SJCRH30 (cell line): ENCODE data around the gene PTP4A1. TPM values are rescaled to one million over a fixed set of nuclear protein-coding genes. Genes with fewer than 3 reads are reported as not detected.
A peak's percentile ranks its signal among the peaks of the same experiment; 100 is the strongest.

Experiments
- DNase-seq, 2 experiments: peaks; one replicate each; pipeline ENCODE4 v3.0.0-alpha.2; 2015 to 2020
- H3K27ac ChIP-seq: fragments of 250-450 bp; sonication (Bioruptor Pico); 2 replicates; pipeline ENCODE4 v1.5.1; 2020; ENCODE audit warnings: mild to moderate bottlenecking, moderate library complexity
- H3K27me3 ChIP-seq: fragments of 250-450 bp; sonication (Bioruptor Pico); 2 replicates; pipeline ENCODE4 v1.5.1; 2020; ENCODE audit warnings: mild to moderate bottlenecking, moderate library complexity
- H3K36me3 ChIP-seq: fragments of 250-450 bp; sonication (Bioruptor Pico); 2 replicates; pipeline ENCODE4 v1.5.1; 2020; ENCODE audit warnings: mild to moderate bottlenecking, moderate library complexity
- H3K4me1 ChIP-seq: fragments of 250-450 bp; sonication (Bioruptor Pico); 2 replicates; pipeline ENCODE4 v1.5.1; 2020; ENCODE audit warnings: mild to moderate bottlenecking, moderate library complexity
- H3K4me3 ChIP-seq: fragments of 250-450 bp; sonication (Bioruptor Pico); 2 replicates; pipeline ENCODE4 v1.5.1; 2020; ENCODE audit warnings: mild to moderate bottlenecking, moderate library complexity
- H3K9me3 ChIP-seq: fragments of 250-450 bp; sonication (Bioruptor Pico); replicated peaks from 2 replicates; pipeline ENCODE4 v1.5.1; 2020; ENCODE audit warnings: mild to moderate bottlenecking, moderate library complexity
- total RNA-seq: library from RNA; depleted of rRNA; stranded (reverse); fragments of >200 nt; shearing (Covaris generic); gene quantifications from 2 replicates; pipeline ENCODE4 v1.2.3, GENCODE V29; 2014

Gene PTP4A1
- total RNA-seq, 1 experiment from 2014 or later, result 28.4 TPM

- Histone ChIP-seq H3K4me3 (no peak overlapping the region), H3K9me3 (no peaks in the 10 kb centered on the region), H3K4me1 (no peaks in the 10 kb centered on the region; the same call in 1 of the 2 replicates), H3K27ac (no peak overlapping the region), H3K27me3 (no peaks in the 10 kb centered on the region), H3K36me3 (no peaks in the 10 kb centered on the region)
- no peak for DNase-seq
Observed at GRCh38 chr6:63543001-63543400, 29.3 kb upstream of the PTP4A1 start.

DNA sequence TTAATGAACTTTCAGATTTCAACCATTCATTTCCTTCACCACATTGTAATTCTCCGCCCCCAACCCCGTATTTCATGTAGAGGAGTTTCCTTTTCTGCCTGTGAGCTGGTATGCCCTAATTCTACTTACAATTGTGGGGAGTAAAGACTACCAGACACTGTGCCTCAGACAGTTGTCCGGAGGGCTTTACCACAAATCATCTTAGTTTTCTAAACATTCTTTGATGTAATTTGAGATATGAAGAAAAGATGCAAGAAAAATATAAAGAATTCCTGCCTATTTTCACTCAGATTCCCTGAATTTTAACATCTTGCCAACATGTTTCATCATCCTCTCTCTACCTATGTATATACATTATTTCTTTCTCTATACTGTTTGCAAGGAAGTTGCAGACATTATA, 28.3 kb upstream of the PTP4A1 start:
- no peak for DNase-seq
- Histone ChIP-seq H3K9me3 (no peaks in the 10 kb centered on the region), H3K4me3 (no peak overlapping the region), H3K36me3 (no peaks in the 10 kb centered on the region), H3K27me3 (no peaks in the 10 kb centered on the region), H3K27ac (no peak overlapping the region), H3K4me1 (no peaks in the 10 kb centered on the region; the same call in 1 of the 2 replicates)

GRCh38 chr6:63546236-63546635, 26.0 kb upstream of the PTP4A1 start:
- H3K27ac ChIP-seq, result no peak overlapping the region
- no peaks in the 10 kb centered on the region for H3K36me3 ChIP-seq
- no peak overlapping the region for H3K4me3 ChIP-seq
- no peak for DNase-seq
- peaks cover 4% of the 10 kb centered on the region; the same call in 1 of the 2 replicates for H3K4me1 ChIP-seq
- H3K27me3 ChIP-seq, result no peaks in the 10 kb centered on the region
- no peaks in the 10 kb centered on the region for H3K9me3 ChIP-seq

DNA sequence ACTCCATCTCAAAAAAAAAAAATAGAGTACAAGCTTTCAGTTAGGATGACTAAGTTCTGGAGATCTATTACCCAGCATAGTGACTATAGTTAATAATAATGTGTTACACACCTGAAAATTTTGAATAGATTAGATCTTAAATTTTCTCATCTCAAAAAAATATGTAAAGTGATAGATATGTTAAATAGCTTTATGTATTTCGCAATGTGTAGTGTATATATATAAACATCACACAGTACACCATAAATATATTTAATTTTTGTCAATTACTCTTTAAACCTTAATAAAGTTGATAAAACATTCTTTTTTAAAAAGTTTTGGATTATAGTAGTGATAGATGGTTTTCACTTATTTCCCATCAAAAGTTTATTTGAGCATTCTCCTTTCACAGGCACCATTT, 25.6 kb upstream of the PTP4A1 start:
- H3K9me3 ChIP-seq, result no peaks in the 10 kb centered on the region; the same call in 1 of the 2 replicates
- H3K4me1 ChIP-seq, result peaks cover 4% of the 10 kb centered on the region; the same call in 1 of the 2 replicates
- H3K4me3 ChIP-seq, result no peak overlapping the region
- H3K27ac ChIP-seq, result no peak overlapping the region
- no peaks in the 10 kb centered on the region for H3K27me3 ChIP-seq
- H3K36me3 ChIP-seq, result no peaks in the 10 kb centered on the region
- DNase-seq, result no peak

DNA sequence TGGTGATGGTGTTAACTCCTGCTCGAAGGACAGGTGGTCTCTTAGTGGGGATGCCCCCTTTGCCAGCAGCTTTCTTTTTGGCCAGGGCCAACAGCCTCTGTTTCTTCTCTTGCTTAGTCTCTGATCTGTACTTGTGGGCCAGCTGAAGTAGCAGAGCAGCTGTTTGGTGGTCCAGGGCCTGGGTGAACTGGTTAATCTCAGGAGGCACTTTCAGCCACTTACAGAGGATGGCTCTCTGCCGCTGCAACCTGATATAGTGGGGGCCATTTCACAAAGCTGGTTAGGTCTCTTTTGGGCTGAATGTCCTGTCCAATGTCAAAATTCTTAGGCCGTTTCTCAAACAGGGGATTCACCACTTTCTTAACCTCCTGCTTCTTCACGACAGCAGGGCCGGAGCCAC, 23.2 kb upstream of the PTP4A1 start:
- Histone ChIP-seq H3K36me3 (no peaks in the 10 kb centered on the region), H3K9me3 (no peaks in the 10 kb centered on the region; the same call in 1 of the 2 replicates), H3K4me3 (no peak overlapping the region), H3K27me3 (no peaks in the 10 kb centered on the region), H3K27ac (no peak overlapping the region), H3K4me1 (peaks cover 8% of the 10 kb centered on the region; the same call in 1 of the 2 replicates)
- DNase-seq, result peak; percentile 17 to 51

GRCh38 chr6:63553208-63553607, 19.1 kb upstream of the PTP4A1 start:
- Histone ChIP-seq H3K4me3 (no peak overlapping the region), H3K9me3 (peaks cover 3% of the 10 kb centered on the region; the same call in 1 of the 2 replicates), H3K27ac (no peak overlapping the region), H3K36me3 (no peaks in the 10 kb centered on the region), H3K4me1 (peaks cover 8% of the 10 kb centered on the region; the same call in 1 of the 2 replicates), H3K27me3 (no peaks in the 10 kb centered on the region)
- DNase-seq, result no peak

- H3K27ac ChIP-seq, result no peak overlapping the region
- H3K4me3 ChIP-seq, result no peak overlapping the region
- H3K9me3 ChIP-seq, result peaks cover 3% of the 10 kb centered on the region; the same call in 1 of the 2 replicates
- no peaks in the 10 kb centered on the region; the same call in 1 of the 2 replicates for H3K27me3 ChIP-seq
- no peak for DNase-seq
- H3K36me3 ChIP-seq, result no peaks in the 10 kb centered on the region
- H3K4me1 ChIP-seq, result peaks cover 8% of the 10 kb centered on the region; the same call in 1 of the 2 replicates
Observed at GRCh38 chr6:63553900-63554299, 18.4 kb upstream of the PTP4A1 start.

GRCh38 chr6:63554782-63555181, 17.5 kb upstream of the PTP4A1 start:
- H3K4me3 ChIP-seq, result no peak overlapping the region
- peaks cover 3% of the 10 kb centered on the region; the same call in 1 of the 2 replicates for H3K9me3 ChIP-seq
- H3K4me1 ChIP-seq, result peaks cover 4% of the 10 kb centered on the region; the same call in 1 of the 2 replicates
- H3K27ac ChIP-seq, result no peak overlapping the region
- no peaks in the 10 kb centered on the region for H3K36me3 ChIP-seq
- no peaks in the 10 kb centered on the region; the same call in 1 of the 2 replicates for H3K27me3 ChIP-seq
- DNase-seq, result no peak

- H3K4me3 ChIP-seq, result no peak overlapping the region
- no peaks in the 10 kb centered on the region for H3K36me3 ChIP-seq
- no peaks in the 10 kb centered on the region; the same call in 1 of the 2 replicates for H3K27me3 ChIP-seq
- H3K27ac ChIP-seq, result no peak overlapping the region
- peaks cover 4% of the 10 kb centered on the region; the same call in 1 of the 2 replicates for H3K4me1 ChIP-seq
- peaks cover 3% of the 10 kb centered on the region; the same call in 1 of the 2 replicates for H3K9me3 ChIP-seq
- DNase-seq, result no peak
Observed at GRCh38 chr6:63556369-63556768, 15.9 kb upstream of the PTP4A1 start.

- no peaks in the 10 kb centered on the region for H3K36me3 ChIP-seq
- H3K27me3 ChIP-seq, result no peaks in the 10 kb centered on the region; the same call in 1 of the 2 replicates
- H3K4me3 ChIP-seq, result no peak overlapping the region
- 0 out of 2 replicates have a peak, but pooled peaks cover 3% of the 10 kb centered on the region for H3K9me3 ChIP-seq
- no peak for DNase-seq
- no peak overlapping the region for H3K27ac ChIP-seq
- peaks cover 1% of the 10 kb centered on the region; the same call in 1 of the 2 replicates for H3K4me1 ChIP-seq
Observed at GRCh38 chr6:63558278-63558677, 14.0 kb upstream of the PTP4A1 start.

DNA sequence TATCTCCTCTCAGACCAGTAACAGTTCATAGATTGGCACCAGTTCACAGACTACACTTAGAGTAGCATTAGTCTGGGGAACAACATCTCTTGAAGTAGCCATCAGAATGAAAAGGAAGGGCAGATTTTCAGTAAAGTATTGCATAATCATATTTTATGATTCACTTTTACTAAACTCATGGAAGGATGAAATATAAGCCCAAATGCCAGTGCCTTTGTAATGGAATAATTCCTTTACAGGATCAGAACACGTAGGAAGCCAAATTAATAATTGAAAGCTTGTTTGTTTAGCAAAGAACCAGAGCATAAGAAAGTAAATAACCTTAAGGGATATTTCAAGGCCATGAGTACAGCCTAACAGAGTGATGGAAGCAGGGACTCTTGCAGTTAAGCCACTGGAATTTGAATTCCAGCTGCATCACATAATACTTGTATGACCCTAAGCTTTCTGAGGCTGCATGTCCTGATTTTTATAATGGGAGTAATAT, 11.4 kb upstream of the PTP4A1 start:
- Histone ChIP-seq H3K36me3 (no peaks in the 10 kb centered on the region), H3K27ac (no peak overlapping the region), H3K4me3 (no peak overlapping the region), H3K9me3 (no peaks in the 10 kb centered on the region), H3K4me1 (no peaks in the 10 kb centered on the region), H3K27me3 (no peaks in the 10 kb centered on the region; the same call in 1 of the 2 replicates)
- no peak for DNase-seq

GRCh38 chr6:63561288-63561687, 11.0 kb upstream of the PTP4A1 start:
- DNase-seq, result no peak

DNA sequence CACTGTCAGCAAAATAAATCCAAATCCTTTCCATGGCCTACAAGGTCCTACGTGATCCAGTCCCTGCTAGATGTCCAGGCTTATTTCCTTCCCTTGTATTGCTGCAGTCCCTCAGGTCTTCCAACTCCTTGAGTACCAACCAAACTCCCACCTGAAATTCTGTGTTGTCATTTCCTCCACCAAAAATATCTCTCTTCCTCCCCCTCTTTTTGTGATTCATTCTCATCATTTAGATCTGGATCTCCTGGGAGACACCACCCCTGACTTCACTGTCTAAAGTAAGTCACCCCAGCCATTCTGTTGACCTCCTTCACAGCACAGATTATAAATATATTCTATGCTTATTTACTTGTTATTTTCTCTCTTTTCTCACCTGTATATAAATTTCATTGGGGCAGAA, 9.0 kb upstream of the PTP4A1 start:
- no peak overlapping the region for H3K27ac ChIP-seq
- 0 out of 2 replicates have a peak, but pooled peaks cover 2% of the 10 kb centered on the region for H3K9me3 ChIP-seq
- no peak overlapping the region for H3K4me3 ChIP-seq
- H3K27me3 ChIP-seq, result peaks cover 3% of the 10 kb centered on the region; the same call in 1 of the 2 replicates
- no peak for DNase-seq
- no peaks in the 10 kb centered on the region for H3K36me3 ChIP-seq
- no peaks in the 10 kb centered on the region for H3K4me1 ChIP-seq

More at GRCh38 chr6:63561288-63561687, 11.0 kb upstream of the PTP4A1 start:
- Histone ChIP-seq H3K36me3 (no peaks in the 10 kb centered on the region), H3K9me3 (no peaks in the 10 kb centered on the region), H3K27me3 (peaks cover 3% of the 10 kb centered on the region; the same call in 1 of the 2 replicates), H3K27ac (no peak overlapping the region), H3K4me3 (no peak overlapping the region), H3K4me1 (no peaks in the 10 kb centered on the region)

DNA sequence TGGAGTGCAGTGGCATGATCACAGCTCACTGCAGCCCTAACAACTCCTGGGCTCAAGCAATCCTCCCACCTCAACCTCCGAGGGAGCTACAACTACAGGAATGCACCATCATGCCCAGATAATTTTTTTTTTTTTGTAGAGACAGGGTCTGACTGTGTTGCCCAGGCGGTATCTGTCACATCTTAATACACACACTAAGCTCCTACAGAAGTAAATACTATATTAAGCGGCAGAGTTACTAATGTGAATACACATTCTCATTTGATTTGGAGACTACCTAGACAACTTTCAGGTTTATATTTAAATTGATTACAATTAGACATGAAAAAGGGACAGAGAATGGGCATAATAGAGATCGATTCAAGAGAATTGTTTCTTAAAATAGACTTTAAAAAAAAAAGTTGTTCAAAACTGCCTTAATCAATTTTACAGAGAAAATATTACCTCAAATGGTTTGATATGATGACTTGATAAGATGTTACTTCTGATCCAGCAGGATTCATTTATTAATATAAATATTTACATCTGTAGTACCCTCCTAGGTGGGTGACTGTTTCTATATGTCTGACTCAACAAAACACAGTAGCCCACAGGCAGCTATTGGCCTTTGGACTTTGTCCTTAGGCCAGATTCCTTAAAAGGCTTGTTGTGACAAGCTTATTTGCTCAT, 7.1 kb upstream of the PTP4A1 start:
- Histone ChIP-seq H3K27me3 (0 out of 2 replicates have a peak, but pooled peaks cover 3% of the 10 kb centered on the region), H3K36me3 (no peaks in the 10 kb centered on the region), H3K4me3 (no peak overlapping the region), H3K27ac (no peak overlapping the region), H3K9me3 (0 out of 2 replicates have a peak, but pooled peaks cover 2% of the 10 kb centered on the region), H3K4me1 (no peaks in the 10 kb centered on the region)
- DNase-seq, result no peak
